AG04449 (cell line): ENCODE data around the gene LIF.

ENCODE experiments used
- CTCF ChIA-PET: fragments of 350-600 bp; formaldehyde crosslinking; extraction: SDS; loops from one replicate; lab custom pipeline; 2021; ENCODE audit warnings: antibody characterized with exemption; lab: Yijun Ruan, JAX
- POLR2A ChIA-PET: fragments of 400-600, 350-600 bp; formaldehyde crosslinking; extraction: SDS; loops from one replicate; lab custom pipeline; 2020; ENCODE audit warnings: antibody characterized with exemption, inconsistent platforms; lab: Yijun Ruan, JAX
- DNase-seq: peaks from one replicate; pipeline ENCODE4 v3.0.0-alpha.2; 2010; ENCODE audit warnings: low read depth, low spot score
- H3K4me3 ChIP-seq: 2 replicates; pipeline ENCODE4 v1.5.1; 2011; ENCODE audit warnings: low read depth, mild to moderate bottlenecking, control low read depth, low read length
- TF ChIP-seq, protein P1 (sequence below): IDR thresholded peaks from one replicate; pipeline ENCODE4 v1.5.1; 2011; ENCODE audit warnings: mild to moderate bottlenecking, moderate library complexity, low read length, control low read depth, inconsistent platforms; ENCODE audit not compliant: insufficient read depth; ENCODE audit errors: missing control alignments

Gene LIF

DNA sequence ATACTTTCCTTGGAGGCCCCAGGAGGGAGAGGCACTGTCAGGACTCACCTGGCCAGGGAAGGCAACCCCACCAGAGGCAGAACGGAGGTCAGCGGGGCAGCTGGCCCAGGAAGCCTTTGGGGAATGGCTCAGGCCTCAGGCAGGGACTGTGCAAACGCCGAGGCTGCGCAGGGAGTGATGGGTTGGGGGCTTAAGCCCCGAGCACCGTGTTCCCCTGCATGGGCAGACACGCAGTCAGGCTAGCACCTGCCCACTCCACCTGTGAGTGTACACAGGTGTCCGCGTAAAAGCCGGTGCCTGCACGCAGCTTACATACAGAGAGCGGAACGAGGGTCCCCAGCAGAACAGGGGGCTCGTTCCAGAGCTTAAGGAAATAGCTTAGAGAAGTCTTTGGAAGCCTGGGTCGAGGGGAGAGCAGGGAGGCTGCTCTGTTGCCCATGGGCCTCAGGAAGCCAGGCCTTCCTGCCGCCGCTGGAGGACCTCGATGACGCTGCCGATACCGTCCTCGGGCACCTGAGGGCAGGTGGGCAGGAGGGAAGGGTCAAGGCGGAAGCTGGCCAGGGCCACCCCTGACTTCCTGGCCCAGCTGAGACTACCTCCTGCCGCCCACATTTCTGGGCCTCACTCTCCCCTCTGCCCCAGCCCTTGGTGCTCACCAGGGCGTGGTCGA, 38.8 kb upstream of the LIF start:
- ChIA-PET CTCF (interaction anchor here (0.8 to 7.9 kb wide), 15 partner anchors 8 to 177 kb away, joined by 3 to 235 read pairs (median 4); partner anchors contain the start of genes RNF215, SEC14L2 and TBC1D10A), POLR2A (no interaction called here)
- TF ChIP-seq, protein P1, sequence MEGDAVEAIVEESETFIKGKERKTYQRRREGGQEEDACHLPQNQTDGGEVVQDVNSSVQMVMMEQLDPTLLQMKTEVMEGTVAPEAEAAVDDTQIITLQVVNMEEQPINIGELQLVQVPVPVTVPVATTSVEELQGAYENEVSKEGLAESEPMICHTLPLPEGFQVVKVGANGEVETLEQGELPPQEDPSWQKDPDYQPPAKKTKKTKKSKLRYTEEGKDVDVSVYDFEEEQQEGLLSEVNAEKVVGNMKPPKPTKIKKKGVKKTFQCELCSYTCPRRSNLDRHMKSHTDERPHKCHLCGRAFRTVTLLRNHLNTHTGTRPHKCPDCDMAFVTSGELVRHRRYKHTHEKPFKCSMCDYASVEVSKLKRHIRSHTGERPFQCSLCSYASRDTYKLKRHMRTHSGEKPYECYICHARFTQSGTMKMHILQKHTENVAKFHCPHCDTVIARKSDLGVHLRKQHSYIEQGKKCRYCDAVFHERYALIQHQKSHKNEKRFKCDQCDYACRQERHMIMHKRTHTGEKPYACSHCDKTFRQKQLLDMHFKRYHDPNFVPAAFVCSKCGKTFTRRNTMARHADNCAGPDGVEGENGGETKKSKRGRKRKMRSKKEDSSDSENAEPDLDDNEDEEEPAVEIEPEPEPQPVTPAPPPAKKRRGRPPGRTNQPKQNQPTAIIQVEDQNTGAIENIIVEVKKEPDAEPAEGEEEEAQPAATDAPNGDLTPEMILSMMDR = no peak
- no peak for DNase-seq
- no peak overlapping the region for H3K4me3 ChIP-seq

DNA sequence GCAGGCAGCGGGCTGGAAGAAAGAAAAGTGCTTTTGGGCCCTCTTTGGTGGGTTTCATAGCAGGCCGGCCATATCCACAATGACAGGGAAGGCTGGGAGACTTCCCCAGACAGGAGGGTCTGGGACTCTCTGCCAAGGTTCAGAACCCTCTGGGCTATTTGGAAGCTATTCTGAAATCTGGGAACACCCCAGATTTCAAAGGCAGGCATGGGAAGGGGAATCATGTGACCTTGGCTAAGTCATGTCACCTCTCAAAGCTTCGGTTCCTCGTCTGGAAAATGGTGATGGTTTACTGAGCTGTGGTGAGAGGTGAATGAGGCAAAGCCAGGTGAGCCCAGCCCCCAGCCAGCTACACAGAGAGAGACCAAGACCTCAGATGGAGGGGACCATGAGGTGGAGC, 38.1 kb upstream of the LIF start:
- DNase-seq = no peak
- ChIA-PET CTCF (interaction anchor here (0.8 to 7.9 kb wide), 5 partner anchors 16 to 176 kb away, joined by 3 to 235 read pairs (median 5); partner anchors contain the start of genes RNF215 and SEC14L2), POLR2A (no interaction called here)
- no peak overlapping the region for H3K4me3 ChIP-seq
- TF ChIP-seq, protein P1 = no peak

DNA sequence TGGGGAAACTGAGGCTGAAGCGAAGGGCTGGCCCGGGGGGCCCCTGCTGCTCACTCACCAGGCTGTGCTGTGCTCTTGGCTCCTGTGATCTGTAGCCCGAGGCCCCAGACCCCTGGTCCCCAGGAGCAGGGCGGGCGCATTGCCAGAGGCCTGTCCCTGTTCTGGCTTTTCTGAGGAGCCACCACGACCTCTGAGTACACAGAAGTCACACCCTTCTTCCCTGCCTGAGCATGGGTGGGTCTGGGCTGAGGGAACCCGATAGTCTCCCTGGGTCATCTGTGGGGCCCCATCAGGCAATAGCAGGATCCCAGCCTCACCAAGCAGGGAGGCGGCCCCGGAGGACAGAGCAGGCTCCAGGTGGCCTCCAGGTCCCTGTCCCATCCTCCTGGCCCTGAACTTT, 37.6 kb upstream of the LIF start:
- TF ChIP-seq, protein P1 = no peak
- no peak for DNase-seq
- H3K4me3 ChIP-seq = no peak overlapping the region
- CTCF ChIA-PET = interaction anchor here (0.6 to 7.9 kb wide), 4 partner anchors 29 to 246 kb away, joined by 3 to 235 read pairs (median 4); partner anchors contain the start of genes RNF215 and SEC14L2
- POLR2A ChIA-PET = no interaction called here

DNA sequence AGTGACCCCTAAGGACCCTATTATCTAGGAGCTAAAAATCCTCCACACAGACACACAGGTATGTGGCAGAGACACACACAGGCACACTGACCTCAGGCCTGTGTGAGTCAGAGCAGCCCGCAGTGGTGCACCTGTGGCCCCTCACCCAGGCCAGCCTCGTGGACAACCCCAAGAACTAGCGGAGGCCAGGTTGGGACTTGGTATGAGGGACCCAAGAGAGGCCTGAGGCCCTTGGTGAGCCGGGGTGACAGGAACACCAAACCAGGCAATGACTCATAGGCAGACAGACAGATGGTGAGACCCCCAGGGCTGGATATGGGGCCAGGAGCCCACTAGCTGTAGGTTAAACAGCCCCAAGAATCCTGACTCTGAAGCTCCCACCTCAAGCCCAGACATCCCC, 36.8 kb upstream of the LIF start:
- POLR2A ChIA-PET = no interaction called here
- no peak overlapping the region for H3K4me3 ChIP-seq
- no peak for DNase-seq
- TF ChIP-seq, protein P1 = no peak
- CTCF ChIA-PET = interaction anchor here (1.0 to 1.7 kb wide), 5 partner anchors 20 to 175 kb away, joined by 3 to 11 read pairs (median 4); no protein-coding TSS in a partner anchor

DNA sequence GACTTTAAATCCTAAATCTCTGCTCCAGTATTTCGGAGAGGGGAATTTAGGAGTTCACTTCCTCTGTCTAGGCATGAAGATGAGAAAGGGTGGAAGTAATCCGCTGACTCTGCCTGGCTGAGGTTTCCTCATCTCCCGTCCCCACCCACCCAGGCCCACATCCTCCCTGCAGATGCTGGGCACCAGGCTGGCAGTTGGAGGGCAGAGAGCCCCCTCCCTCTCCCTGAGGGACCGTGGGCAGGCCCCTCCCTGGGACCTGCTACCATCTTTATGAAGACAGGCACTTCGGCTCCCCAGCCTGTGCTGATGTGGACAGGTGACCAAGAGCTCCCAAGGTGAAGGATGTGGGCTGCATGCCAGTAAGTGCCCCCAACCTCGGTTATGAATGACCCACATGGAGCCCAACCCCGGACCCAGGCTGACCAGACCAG, 36.1 kb upstream of the LIF start:
- POLR2A ChIA-PET = no interaction called here
- CTCF ChIA-PET = interaction anchor here (1.3 to 1.7 kb wide), 4 partner anchors 19 to 175 kb away, joined by 4 to 11 read pairs (median 8); no protein-coding TSS in a partner anchor

More for the DNA sequence above, 36.1 kb upstream of the LIF start:
- TF ChIP-seq, protein P1 = no peak
- H3K4me3 ChIP-seq = no peak overlapping the region
- no peak for DNase-seq
